NCI-H69 (cell line): Measurements from ENCODE around the gene SOX1.

Source experiments
- DNase-seq: peaks from one replicate; lab custom pipeline; 2025; lab: John Stamatoyannopoulos, UW

Gene SOX1

GRCh38 chr13:112106478-112107141 lies 39.7 kb downstream of the SOX1 start:
- DNase-seq, result no peak

DNA sequence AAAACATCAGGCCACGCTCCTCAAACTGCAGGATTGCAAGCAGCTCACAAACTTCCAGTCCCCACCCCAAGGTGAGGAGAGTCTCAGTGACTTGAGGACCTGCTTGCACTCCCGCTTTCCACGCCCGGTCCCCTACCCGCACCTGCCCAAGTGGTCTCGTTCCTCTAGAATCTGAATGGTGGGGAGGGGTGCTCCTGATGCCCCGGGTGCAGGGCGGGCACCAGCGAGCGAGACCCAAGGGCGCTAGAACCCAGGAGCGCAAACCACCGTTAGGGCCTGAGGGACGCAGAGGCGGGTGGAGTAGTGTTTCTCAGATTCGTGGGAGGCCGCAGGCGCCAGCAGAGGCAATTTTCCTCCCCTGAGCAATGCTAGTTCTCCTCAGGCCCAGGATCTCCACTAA lies 40.3 kb downstream of the SOX1 start:
- DNase-seq, result no peak

DNA sequence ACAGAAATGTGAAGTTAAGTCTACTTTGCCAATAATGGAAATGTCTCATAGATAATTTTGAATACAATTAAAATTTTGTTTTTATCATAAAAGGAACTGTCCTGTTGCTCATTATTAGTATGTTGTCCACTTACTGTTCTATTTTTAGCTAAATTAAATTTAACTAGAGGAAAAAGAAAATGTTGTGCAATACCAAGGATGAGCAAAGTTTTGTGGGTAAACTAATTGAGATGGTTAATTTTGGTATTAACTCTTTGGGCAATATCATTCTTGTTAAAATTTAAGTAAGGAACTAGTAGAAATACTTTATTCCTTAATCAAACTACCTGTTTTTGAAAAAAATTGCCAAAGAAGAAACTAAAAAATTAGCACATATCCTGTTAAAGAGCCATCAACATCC lies 43.5 kb downstream of the SOX1 start:
- DNase-seq, result no peak

GRCh38 chr13:112111239-112111857 lies 44.4 kb downstream of the SOX1 start:
- no peak for DNase-seq

- no peak for DNase-seq
Observed at GRCh38 chr13:112112534-112113276, 45.8 kb downstream of the SOX1 start.

GRCh38 chr13:112113348-112113747 lies 46.4 kb downstream of the SOX1 start:
- DNase-seq, result peak; percentile 90

DNA sequence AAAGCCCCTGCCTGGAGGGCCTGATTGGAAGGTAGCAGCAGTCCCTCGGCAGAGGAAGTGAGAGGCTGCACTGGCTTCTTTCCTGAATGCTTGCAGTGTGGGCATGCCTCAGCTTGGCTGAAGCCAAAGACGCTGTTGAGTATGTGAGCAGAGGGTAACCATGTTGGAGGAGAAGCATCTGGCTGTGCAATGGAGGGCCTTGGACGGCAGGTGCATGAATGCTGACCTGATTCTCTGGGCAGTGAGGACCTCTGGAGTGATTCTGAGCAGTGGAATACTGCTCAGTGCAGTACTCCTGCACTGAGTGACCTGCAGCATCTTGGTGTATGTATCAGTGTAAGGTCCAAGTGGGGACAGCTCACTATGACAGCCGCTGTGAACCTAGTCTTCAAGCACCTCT lies 46.9 kb downstream of the SOX1 start:
- DNase-seq, result peak; percentile 59

DNA sequence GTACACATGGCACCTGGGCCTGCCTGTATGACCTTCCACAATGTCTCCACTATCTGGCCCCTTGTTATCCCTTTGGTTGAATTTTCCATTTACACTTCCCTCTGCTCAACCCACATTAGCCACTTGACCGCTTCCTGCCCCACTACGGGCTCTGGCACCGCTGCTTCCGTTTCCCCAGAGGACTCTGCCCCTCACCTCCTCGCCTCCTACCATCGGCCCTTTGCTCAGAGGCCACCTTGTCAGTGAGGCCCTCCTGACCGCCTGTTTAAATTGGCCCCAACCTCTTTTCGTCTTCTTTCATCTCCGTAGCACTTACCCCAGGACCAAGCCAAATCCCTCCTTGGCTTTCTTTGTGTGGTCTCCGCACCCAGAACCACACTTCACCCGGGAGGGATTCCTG lies 47.4 kb downstream of the SOX1 start:
- DNase-seq, result no peak

- no peak for DNase-seq
Observed at GRCh38 chr13:112115403-112116091, 48.6 kb downstream of the SOX1 start.

- DNase-seq, result no peak
Observed at GRCh38 chr13:112116187-112116950, 49.4 kb downstream of the SOX1 start.

- no peak for DNase-seq
Observed at GRCh38 chr13:112117258-112117954, 50.5 kb downstream of the SOX1 start.

DNA sequence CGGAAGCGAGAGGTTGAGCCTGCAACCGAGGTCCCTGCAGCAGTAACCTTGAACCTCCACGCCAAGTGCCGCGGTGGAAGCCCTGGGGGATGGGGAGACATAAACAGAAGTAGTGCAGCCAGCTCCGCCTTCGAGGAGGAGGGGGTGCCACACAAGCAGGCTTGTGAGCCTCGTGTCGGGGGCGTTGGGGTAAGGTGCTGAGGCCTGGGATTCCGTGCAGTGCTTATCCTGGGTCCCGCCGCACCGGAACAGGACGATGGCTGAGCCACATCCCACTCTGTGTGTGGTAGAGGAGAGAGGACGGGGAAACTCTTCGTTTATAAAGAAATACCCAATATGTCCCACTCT lies 51.0 kb downstream of the SOX1 start:
- DNase-seq, result no peak

GRCh38 chr13:112118451-112119064 lies 51.6 kb downstream of the SOX1 start:
- DNase-seq, result no peak

DNA sequence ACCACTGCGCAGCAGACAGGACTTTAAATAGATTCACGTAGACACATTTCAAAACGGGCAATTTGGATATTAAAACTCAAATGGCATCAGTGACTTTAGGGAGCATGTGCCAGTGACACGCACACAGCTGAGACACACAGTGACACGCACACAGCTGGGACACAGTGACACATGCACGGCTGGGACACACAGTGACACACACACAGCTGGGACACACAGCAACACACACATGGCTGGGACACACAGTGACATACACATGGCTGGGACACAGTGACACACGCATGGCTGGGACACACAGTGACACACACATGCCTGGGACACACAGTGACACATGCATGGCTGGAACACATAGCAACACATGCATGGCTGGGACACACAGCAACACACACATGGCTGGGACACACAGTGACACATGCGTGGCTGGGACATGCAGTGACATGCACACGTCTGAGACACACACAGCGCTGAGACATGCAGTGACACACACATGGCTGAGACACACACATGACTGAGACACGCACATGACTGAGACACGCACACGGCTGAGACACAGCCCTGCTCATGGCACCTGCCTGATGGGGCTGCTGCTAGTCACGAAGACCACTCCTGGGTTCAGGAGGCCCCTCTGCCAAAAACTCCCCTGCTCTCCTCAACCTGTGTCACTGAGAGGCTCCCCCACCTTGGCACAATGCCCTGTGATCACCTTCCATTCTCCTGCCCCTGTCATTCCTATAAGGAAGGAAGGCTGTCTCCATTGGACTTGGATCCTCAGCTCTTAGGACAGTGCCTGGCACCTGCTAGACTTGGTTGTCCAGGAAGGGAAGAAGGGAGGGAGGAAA lies 52.5 kb downstream of the SOX1 start:
- no peak for DNase-seq

DNA sequence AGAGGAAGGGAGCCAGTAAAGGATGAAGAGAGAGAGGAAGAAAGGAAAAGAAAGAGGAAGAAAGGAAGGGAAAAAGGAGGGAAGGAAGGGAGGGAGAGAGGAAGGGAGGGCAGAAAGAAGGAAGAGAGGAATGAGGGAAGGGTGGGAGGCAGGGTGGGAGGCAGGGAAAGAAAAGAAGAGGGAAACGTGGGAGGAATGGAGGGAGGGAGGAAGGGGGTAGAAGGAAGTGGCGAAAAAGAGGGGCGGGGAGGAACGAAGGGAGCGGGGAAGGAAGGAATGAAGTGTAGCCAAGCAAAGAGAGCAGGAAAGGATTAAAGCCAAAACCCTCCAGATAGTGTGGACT lies 53.1 kb downstream of the SOX1 start:
- no peak for DNase-seq
